CD14-positive monocyte (primary cell): ENCODE results near the gene MSL1. TPM values are rescaled to one million over a fixed set of nuclear protein-coding genes. Genes with fewer than 3 reads are reported as not detected.

Experiments
- DNase-seq, 3 donors: peaks; one replicate each; pipeline ENCODE4 v3.0.0-alpha.2; 2011 to 2022
- H2AFZ ChIP-seq: 2 replicates; pipeline ENCODE4 v1.6.0; 2012; ENCODE audit warnings: mild to moderate bottlenecking, low read depth, low read length, inconsistent platforms; ENCODE audit not compliant: insufficient read depth, poor library complexity, severe bottlenecking
- H3K27ac ChIP-seq, 2 donors: 1 replicate in 1 of 2; 2 replicates in 1 of 2; pipeline ENCODE4 v1.5.1; 2012 to 2013; ENCODE audit warnings: low read length in 2 of 2, control low read depth in 1 of 2, inconsistent platforms in 1 of 2, low read depth in 1 of 2, mild to moderate bottlenecking in 1 of 2
- H3K27me3 ChIP-seq, 2 donors: one replicate each; pipeline versions ENCODE4 v1.6.0 to v1.6.1; 2011 to 2013; ENCODE audit warnings: low read length in 2 of 2; ENCODE audit not compliant: control insufficient read depth in 2 of 2, insufficient read depth in 2 of 2
- H3K36me3 ChIP-seq, 2 donors: replicated peaks in 1 of 2; 1 replicate in 1 of 2; 2 replicates in 1 of 2; pipeline versions ENCODE4 v1.5.1 to v1.6.1; 2012 to 2013; ENCODE audit warnings: low read length in 2 of 2, control low read depth in 1 of 2, inconsistent platforms in 1 of 2, mild to moderate bottlenecking in 1 of 2; ENCODE audit not compliant: insufficient read depth in 2 of 2, control insufficient read depth in 1 of 2
- H3K4me1 ChIP-seq, 2 donors: 1 replicate in 1 of 2; 2 replicates in 1 of 2; pipeline versions ENCODE4 v1.5.1 to v1.6.1; 2012 to 2013; ENCODE audit warnings: low read length in 2 of 2, control low read depth in 1 of 2, inconsistent platforms in 1 of 2, mild to moderate bottlenecking in 1 of 2, moderate library complexity in 1 of 2; ENCODE audit not compliant: insufficient read depth in 2 of 2, control insufficient read depth in 1 of 2
- H3K4me2 ChIP-seq: replicated peaks from 2 replicates; pipeline ENCODE3; 2012; ENCODE audit warnings: low read length, moderate library complexity, mild to moderate bottlenecking; ENCODE audit not compliant: poor library complexity, severe bottlenecking; ENCODE audit errors: extremely low read depth
- H3K4me3 ChIP-seq, 3 experiments: fragments of 200-600 bp in 1 of 3; sonication (generic) in 1 of 3; replicated peaks in 1 of 3; 1 replicate in 2 of 3; 2 replicates in 1 of 3; pipeline ENCODE4 v1.5.1; 2011 to 2013; ENCODE audit warnings: low read length in 3 of 3, mild to moderate bottlenecking in 3 of 3, control low read depth in 2 of 3, low read depth in 2 of 3, inconsistent platforms in 1 of 3, moderate library complexity in 1 of 3
- H3K79me2 ChIP-seq: 2 replicates; pipeline ENCODE4 v1.6.0; 2012; ENCODE audit warnings: mild to moderate bottlenecking, control low read depth, inconsistent platforms, low read length, moderate library complexity; ENCODE audit not compliant: insufficient read depth
- H3K9ac ChIP-seq: 2 replicates; pipeline ENCODE4 v1.6.0; 2017; ENCODE audit warnings: low read length, mild to moderate bottlenecking; ENCODE audit not compliant: insufficient read depth, poor library complexity, severe bottlenecking
- H3K9me3 ChIP-seq, 2 donors: replicated peaks in 1 of 2; 1 replicate in 1 of 2; 2 replicates in 1 of 2; pipeline versions ENCODE4 v1.5.1 to v1.6.1; 2012 to 2013; ENCODE audit warnings: low read length in 2 of 2, control low read depth in 1 of 2; ENCODE audit not compliant: control insufficient read depth in 1 of 2, insufficient read depth in 1 of 2
- H4K20me1 ChIP-seq: 2 replicates; pipeline ENCODE4 v1.6.0; 2012; ENCODE audit warnings: mild to moderate bottlenecking, low read length, control low read depth, moderate library complexity; ENCODE audit not compliant: insufficient read depth
- H3K27ac Mint-ChIP-seq, 7 donors: one replicate each; pipeline ENCODE4 v1.8.0; 2020; ENCODE audit warnings: mild to moderate bottlenecking in 7 of 7, mixed read lengths in 7 of 7, moderate library complexity in 6 of 7, inconsistent platforms in 2 of 7
- H3K27me3 Mint-ChIP-seq, 3 donors: one replicate each; pipeline ENCODE4 v1.8.0; 2021 to 2022; ENCODE audit warnings: low read depth in 3 of 3, mild to moderate bottlenecking in 3 of 3, mixed read lengths in 3 of 3, moderate library complexity in 3 of 3, inconsistent platforms in 1 of 3
- H3K36me3 Mint-ChIP-seq, 2 donors: one replicate each; pipeline ENCODE4 v1.8.0; 2020; ENCODE audit warnings: mixed read lengths in 2 of 2, inconsistent platforms in 1 of 2, mild to moderate bottlenecking in 1 of 2
- H3K4me1 Mint-ChIP-seq: one replicate; pipeline ENCODE4 v1.8.0; 2020; ENCODE audit warnings: mild to moderate bottlenecking, mixed read lengths
- H3K4me3 Mint-ChIP-seq, 2 donors: one replicate each; pipeline ENCODE4 v1.8.0; 2020; ENCODE audit warnings: mild to moderate bottlenecking in 2 of 2, mixed read lengths in 2 of 2, moderate library complexity in 1 of 2
- H3K9me3 Mint-ChIP-seq, 7 donors: one replicate each; pipeline ENCODE4 v1.8.0; 2020 to 2022; ENCODE audit warnings: mixed read lengths in 7 of 7, mild to moderate bottlenecking in 6 of 7, moderate library complexity in 6 of 7, inconsistent platforms in 2 of 7
- WGBS: methylation state at CpG from one replicate; pipeline ENCODE4 v1.1.5; 2013; ENCODE audit warnings: missing lambda C conversion rate; ENCODE audit not compliant: insufficient coverage; 5-methylcytosine and 5-hydroxymethylcytosine counted together
- intact Hi-C, 2 donors: fragments of 100-400 bp; cut with micrococcal nuclease; formaldehyde crosslinking; loops; one replicate each; pipeline versions ENCODE4 v1.15.0 to v1.15.1; 2023
- polyA plus RNA-seq, 3 donors: library from polyadenylated mRNA; depleted of rRNA in 1 of 3; unstranded in 2 of 3; stranded (reverse) in 1 of 3; fragments of 300-500 nt in 2 of 3; fragments of >200 nt in 1 of 3; fragmentation: Illumina TruSeq in 2 of 3; gene quantifications; 1 replicate in 2 of 3; 2 replicates in 1 of 3; pipeline ENCODE4 v1.2.3, GENCODE V29; 2012 to 2021
- TF ChIP-seq, protein P1 (sequence below): fragments of 200-600 bp; IDR thresholded peaks from one replicate; pipeline ENCODE4 v1.8.0; 2022; ENCODE audit warnings: antibody characterized with exemption, mild to moderate bottlenecking

MSL1 gene
- polyA plus RNA-seq, 3 donors, result 10.0 to 89.2 (median 11.4) TPM

DNA sequence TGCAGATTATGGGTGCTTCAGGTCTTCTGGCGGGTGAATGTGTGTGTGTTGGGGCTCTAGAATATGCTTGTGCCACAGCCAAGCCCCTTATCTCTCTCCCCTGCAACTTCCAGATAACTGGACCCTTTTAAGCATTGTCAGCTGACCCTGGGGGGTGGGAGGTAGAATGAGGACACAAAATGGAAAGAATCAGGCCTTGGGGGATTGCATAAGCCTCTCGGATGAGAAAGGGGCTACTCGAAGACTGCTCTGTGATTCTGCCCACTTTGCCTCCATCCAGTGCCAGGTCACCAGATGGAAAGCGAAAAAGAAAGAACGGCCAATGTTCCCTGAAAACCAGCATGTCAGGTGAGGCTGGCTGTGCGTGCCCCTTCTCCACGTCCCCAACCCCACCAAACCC lies 45.2 kb upstream of the MSL1 start:
- Histone ChIP-seq H3K27ac (no peak overlapping the region), H3K36me3 (peaks cover 14 to 36% of the 10 kb centered on the region in 2 donors), H2AFZ (no peak overlapping the region), H3K27me3 (no peaks in the 10 kb centered on the region), H3K9ac (no peak overlapping the region), H3K4me3 (no peak overlapping the region), H3K9me3 (no peaks in the 10 kb centered on the region), H4K20me1 (peaks cover 55% of the 10 kb centered on the region), H3K4me2 (no peak overlapping the region), H3K4me1 (peaks cover 38% of the 10 kb centered on the region in 2 donors), H3K79me2 (peaks cover 31% of the 10 kb centered on the region)
- 60% methylated on average over 1 of the region's 7 CpGs for WGBS
- peak overlapping the region in 1 of 7 donors; percentile 56 for H3K27ac Mint-ChIP-seq
- DNase-seq, result no peak
- intact Hi-C loops, result no loop called here
- peaks cover 0 to 1% (median 0%) of the 10 kb centered on the region in 3 donors for H3K27me3 Mint-ChIP-seq
- H3K4me3 Mint-ChIP-seq, result no peak overlapping the region
- TF ChIP-seq, protein P1, sequence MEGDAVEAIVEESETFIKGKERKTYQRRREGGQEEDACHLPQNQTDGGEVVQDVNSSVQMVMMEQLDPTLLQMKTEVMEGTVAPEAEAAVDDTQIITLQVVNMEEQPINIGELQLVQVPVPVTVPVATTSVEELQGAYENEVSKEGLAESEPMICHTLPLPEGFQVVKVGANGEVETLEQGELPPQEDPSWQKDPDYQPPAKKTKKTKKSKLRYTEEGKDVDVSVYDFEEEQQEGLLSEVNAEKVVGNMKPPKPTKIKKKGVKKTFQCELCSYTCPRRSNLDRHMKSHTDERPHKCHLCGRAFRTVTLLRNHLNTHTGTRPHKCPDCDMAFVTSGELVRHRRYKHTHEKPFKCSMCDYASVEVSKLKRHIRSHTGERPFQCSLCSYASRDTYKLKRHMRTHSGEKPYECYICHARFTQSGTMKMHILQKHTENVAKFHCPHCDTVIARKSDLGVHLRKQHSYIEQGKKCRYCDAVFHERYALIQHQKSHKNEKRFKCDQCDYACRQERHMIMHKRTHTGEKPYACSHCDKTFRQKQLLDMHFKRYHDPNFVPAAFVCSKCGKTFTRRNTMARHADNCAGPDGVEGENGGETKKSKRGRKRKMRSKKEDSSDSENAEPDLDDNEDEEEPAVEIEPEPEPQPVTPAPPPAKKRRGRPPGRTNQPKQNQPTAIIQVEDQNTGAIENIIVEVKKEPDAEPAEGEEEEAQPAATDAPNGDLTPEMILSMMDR, result no peak
- H3K36me3 Mint-ChIP-seq, result peaks cover 35 to 49% of the 10 kb centered on the region in 2 donors
- no peaks in the 10 kb centered on the region for H3K9me3 Mint-ChIP-seq
- H3K4me1 Mint-ChIP-seq, result peaks cover 38% of the 10 kb centered on the region

DNA sequence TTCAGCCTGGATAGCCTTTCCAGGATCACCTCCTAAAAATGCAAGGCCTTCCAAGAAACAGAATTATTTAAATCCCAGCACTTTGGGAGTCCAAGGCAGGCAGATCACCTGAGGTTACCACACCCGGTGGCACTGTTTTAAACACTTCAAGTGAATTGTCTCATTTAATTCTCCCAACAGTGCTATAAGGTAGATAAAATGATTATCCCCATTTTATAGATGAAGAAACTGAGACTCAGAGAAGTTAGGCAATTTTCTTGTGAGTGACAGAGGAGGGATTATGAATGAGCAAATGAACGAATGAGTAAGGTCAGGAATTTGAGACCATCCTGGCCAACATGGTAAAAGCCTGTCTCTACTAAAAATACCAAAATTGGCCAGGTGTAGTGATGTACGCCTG lies 42.2 kb upstream of the MSL1 start:
- Histone ChIP-seq H3K36me3 (peaks cover 26 to 41% of the 10 kb centered on the region in 2 donors), H2AFZ (no peak overlapping the region), H3K4me3 (no peak overlapping the region), H3K4me1 (peaks cover 27 to 28% of the 10 kb centered on the region in 2 donors), H3K79me2 (peaks cover 12% of the 10 kb centered on the region), H3K4me2 (no peak overlapping the region), H3K9me3 (no peaks in the 10 kb centered on the region), H4K20me1 (peaks cover 26% of the 10 kb centered on the region), H3K9ac (no peak overlapping the region), H3K27me3 (no peaks in the 10 kb centered on the region), H3K27ac (no peak overlapping the region)
- intact Hi-C loops, result no loop called here
- Mint-ChIP-seq H3K4me3 (no peak overlapping the region), H3K27ac (no peak overlapping the region), H3K36me3 (peaks cover 47 to 61% of the 10 kb centered on the region in 2 donors), H3K4me1 (peaks cover 27% of the 10 kb centered on the region), H3K9me3 (peaks cover 0 to 3% (median 0%) of the 10 kb centered on the region in 7 donors), H3K27me3 (peaks cover 0 to 1% (median 0%) of the 10 kb centered on the region in 3 donors)
- WGBS, result no CpG with 5 or more reads among the region's 3 CpGs
- DNase-seq, result no peak
- TF ChIP-seq, protein P1, result no peak
